Panc1 (cell line): Measurements from ENCODE around the gene SETD3.

Source experiments
- CTCF ChIP-seq: fragments of 450-650 bp; IDR thresholded peaks from 2 replicates; pipeline ENCODE4 v1.5.1; 2017; ENCODE audit warnings: mild to moderate bottlenecking
- POLR2AphosphoS5 ChIP-seq: IDR thresholded peaks from 2 replicates; pipeline ENCODE4 v1.6.1; 2012; ENCODE audit warnings: mild to moderate bottlenecking, low read depth, low read length, moderate library complexity
- SIN3A ChIP-seq: IDR thresholded peaks from 2 replicates; pipeline ENCODE4 v1.6.1; 2012; ENCODE audit warnings: low read depth, mild to moderate bottlenecking, low read length, moderate library complexity, borderline replicate concordance; ENCODE audit not compliant: insufficient read depth
- TF ChIP-seq, protein P1 (sequence below), 2 experiments: IDR thresholded peaks; 2 replicates each; pipeline ENCODE4 v1.6.1; 2011 to 2012; ENCODE audit warnings: low read depth in 2 of 2, control low read depth in 1 of 2, low read length in 1 of 2, mild to moderate bottlenecking in 1 of 2, moderate library complexity in 1 of 2; ENCODE audit not compliant: insufficient read depth in 1 of 2

GRCh38 chr14:99468836-99469592 lies 11.6 kb downstream of the SETD3 start:
- TF ChIP-seq CTCF, result no peak
- no peak for TF ChIP-seq POLR2AphosphoS5
- no peak for TF ChIP-seq SIN3A
- TF ChIP-seq, protein P1, sequence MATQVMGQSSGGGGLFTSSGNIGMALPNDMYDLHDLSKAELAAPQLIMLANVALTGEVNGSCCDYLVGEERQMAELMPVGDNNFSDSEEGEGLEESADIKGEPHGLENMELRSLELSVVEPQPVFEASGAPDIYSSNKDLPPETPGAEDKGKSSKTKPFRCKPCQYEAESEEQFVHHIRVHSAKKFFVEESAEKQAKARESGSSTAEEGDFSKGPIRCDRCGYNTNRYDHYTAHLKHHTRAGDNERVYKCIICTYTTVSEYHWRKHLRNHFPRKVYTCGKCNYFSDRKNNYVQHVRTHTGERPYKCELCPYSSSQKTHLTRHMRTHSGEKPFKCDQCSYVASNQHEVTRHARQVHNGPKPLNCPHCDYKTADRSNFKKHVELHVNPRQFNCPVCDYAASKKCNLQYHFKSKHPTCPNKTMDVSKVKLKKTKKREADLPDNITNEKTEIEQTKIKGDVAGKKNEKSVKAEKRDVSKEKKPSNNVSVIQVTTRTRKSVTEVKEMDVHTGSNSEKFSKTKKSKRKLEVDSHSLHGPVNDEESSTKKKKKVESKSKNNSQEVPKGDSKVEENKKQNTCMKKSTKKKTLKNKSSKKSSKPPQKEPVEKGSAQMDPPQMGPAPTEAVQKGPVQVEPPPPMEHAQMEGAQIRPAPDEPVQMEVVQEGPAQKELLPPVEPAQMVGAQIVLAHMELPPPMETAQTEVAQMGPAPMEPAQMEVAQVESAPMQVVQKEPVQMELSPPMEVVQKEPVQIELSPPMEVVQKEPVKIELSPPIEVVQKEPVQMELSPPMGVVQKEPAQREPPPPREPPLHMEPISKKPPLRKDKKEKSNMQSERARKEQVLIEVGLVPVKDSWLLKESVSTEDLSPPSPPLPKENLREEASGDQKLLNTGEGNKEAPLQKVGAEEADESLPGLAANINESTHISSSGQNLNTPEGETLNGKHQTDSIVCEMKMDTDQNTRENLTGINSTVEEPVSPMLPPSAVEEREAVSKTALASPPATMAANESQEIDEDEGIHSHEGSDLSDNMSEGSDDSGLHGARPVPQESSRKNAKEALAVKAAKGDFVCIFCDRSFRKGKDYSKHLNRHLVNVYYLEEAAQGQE (IDR thresholded peaks at IDR 0.05; ENCODE audit: insufficient read depth in 1 of 2, low read depth in 2 of 2, low read length in 1 of 2), result no peak
